ENCODE results near the gene PURA. TPM values are rescaled to one million over a fixed set of nuclear protein-coding genes. Genes with fewer than 3 reads are reported as not detected.

Gene PURA
- total RNA-seq, 1 experiment from 2014 or later = 3.6 TPM

DNA sequence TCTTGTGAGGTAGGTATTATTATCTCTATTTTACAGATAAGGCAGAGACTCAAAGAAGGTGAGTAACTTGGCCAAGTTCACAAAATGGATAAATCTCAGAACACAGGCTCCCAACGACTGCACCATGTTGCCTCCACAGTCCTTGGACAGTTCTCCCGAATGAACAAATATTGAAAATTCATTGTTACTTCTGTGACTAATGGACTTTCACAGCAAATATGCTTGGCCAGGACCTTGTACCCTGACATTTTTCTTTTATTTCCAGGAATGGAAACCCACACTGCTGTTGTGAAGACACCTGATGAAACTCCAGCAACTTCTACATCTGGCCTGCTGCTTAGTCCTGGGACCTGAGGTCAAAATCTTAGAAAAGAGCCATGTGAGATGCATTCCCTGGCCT, 58.6 kb downstream of the PURA start:
- Histone ChIP-seq H2BK12ac (ENCODE audit: insufficient read length, low read depth, low read length) (no peak overlapping the region), H3K79me2 (ENCODE audit: insufficient read depth, low read length) (no peaks in the 10 kb centered on the region), H3K4me1 (ENCODE audit: insufficient read depth, low read length) (no peaks in the 10 kb centered on the region; the same call in 1 of the 2 replicates), H2BK120ac (ENCODE audit: low read depth, low read length, poor library complexity, severe bottlenecking) (no peak overlapping the region), H3K18ac (ENCODE audit: insufficient read length, low read depth, low read length) (no peak overlapping the region), H3K9ac (ENCODE audit: extremely low read depth, insufficient read length, low read length) (no peak overlapping the region), H4K20me1 (ENCODE audit: control insufficient read depth, insufficient read depth, insufficient read length) (peaks cover 3% of the 10 kb centered on the region), H3K4ac (ENCODE audit: low read depth, low read length) (no peak overlapping the region), H3K14ac (ENCODE audit: insufficient read depth, low read length) (no peak overlapping the region), H4K5ac (ENCODE audit: insufficient read length, low read depth, low read length) (no peak overlapping the region), H3K9me3 (ENCODE audit: control insufficient read depth, low read depth, low read length) (no peaks in the 10 kb centered on the region), H3K27ac (ENCODE audit: insufficient read length, low read depth, low read length) (no peak overlapping the region), H2AK5ac (ENCODE audit: insufficient read length, low read length) (no peak overlapping the region), H3K23ac (ENCODE audit: insufficient read length, low read depth, low read length) (no peak overlapping the region), H3K4me2 (ENCODE audit: insufficient read depth, insufficient read length, low read length) (no peak overlapping the region), H3T11ph (ENCODE audit: low read length) (no peak overlapping the region), H2BK20ac (ENCODE audit: low read depth, low read length, poor library complexity, severe bottlenecking) (no peak overlapping the region), H2BK15ac (ENCODE audit: low read depth, low read length) (no peak overlapping the region), H3K23me2 (ENCODE audit: insufficient read length, low read depth, low read length, poor library complexity, severe bottlenecking) (peaks cover 9% of the 10 kb centered on the region), H3K56ac (ENCODE audit: insufficient read length, low read depth, low read length) (no peak overlapping the region), H2AFZ (ENCODE audit: low read length) (no peak overlapping the region), H3K79me1 (ENCODE audit: insufficient read depth, low read depth, low read length, poor library complexity, severe bottlenecking) (no peaks in the 10 kb centered on the region), H2BK5ac (ENCODE audit: insufficient read length, low read length) (no peak overlapping the region), H4K8ac (replicated peaks; ENCODE audit: insufficient read length, low read depth, low read length) (no peak overlapping the region), H3K27me3 (ENCODE audit: insufficient read depth, low read length) (no peaks in the 10 kb centered on the region), H4K91ac (ENCODE audit: insufficient read length, low read depth, low read length) (no peak overlapping the region)
- TF ChIP-seq, protein P1, sequence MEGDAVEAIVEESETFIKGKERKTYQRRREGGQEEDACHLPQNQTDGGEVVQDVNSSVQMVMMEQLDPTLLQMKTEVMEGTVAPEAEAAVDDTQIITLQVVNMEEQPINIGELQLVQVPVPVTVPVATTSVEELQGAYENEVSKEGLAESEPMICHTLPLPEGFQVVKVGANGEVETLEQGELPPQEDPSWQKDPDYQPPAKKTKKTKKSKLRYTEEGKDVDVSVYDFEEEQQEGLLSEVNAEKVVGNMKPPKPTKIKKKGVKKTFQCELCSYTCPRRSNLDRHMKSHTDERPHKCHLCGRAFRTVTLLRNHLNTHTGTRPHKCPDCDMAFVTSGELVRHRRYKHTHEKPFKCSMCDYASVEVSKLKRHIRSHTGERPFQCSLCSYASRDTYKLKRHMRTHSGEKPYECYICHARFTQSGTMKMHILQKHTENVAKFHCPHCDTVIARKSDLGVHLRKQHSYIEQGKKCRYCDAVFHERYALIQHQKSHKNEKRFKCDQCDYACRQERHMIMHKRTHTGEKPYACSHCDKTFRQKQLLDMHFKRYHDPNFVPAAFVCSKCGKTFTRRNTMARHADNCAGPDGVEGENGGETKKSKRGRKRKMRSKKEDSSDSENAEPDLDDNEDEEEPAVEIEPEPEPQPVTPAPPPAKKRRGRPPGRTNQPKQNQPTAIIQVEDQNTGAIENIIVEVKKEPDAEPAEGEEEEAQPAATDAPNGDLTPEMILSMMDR (conservative IDR thresholded peaks at IDR 0.05) = no peak
- no CpG with 5 or more reads among the region's 2 CpGs for WGBS (ENCODE audit: extremely low coverage, insufficient read length, low lambda C conversion rate)
- H3K36me3 Mint-ChIP-seq (ENCODE audit: insufficient read depth in 1 of 3, low read depth in 3 of 3) = no peaks in the 10 kb centered on the region; a peak in 1 of 7 replicates
- no peaks in the 10 kb centered on the region for H3K9me3 Mint-ChIP-seq
- peaks cover 14 to 15% of the 10 kb centered on the region in 2 experiments for H3K4me1 Mint-ChIP-seq
- peaks cover 12% of the 10 kb centered on the region for H3K27me3 Mint-ChIP-seq (ENCODE audit: low read depth)
- DNase-seq = no peak
- H3K4me3 Mint-ChIP-seq = no peak overlapping the region
- no peak overlapping the region for H3K27ac Mint-ChIP-seq
